Epithelial cell of esophagus (primary cell): ENCODE measurements around the gene SENP1.

ENCODE experiments used
- DNase-seq: peaks from one replicate; pipeline ENCODE4 v3.0.0; 2010; ENCODE audit warnings: low read depth
- H3K4me3 ChIP-seq: 2 replicates; pipeline ENCODE4 v1.5.1; 2011; ENCODE audit warnings: mild to moderate bottlenecking, low read length, control low read depth
- TF ChIP-seq, protein P1 (sequence below): IDR thresholded peaks from 2 replicates; pipeline ENCODE4 v1.5.1; 2011; ENCODE audit warnings: low read depth, mild to moderate bottlenecking, low read length, control low read depth, inconsistent platforms; ENCODE audit not compliant: insufficient read depth; ENCODE audit errors: missing control alignments

The SENP1 gene

DNA sequence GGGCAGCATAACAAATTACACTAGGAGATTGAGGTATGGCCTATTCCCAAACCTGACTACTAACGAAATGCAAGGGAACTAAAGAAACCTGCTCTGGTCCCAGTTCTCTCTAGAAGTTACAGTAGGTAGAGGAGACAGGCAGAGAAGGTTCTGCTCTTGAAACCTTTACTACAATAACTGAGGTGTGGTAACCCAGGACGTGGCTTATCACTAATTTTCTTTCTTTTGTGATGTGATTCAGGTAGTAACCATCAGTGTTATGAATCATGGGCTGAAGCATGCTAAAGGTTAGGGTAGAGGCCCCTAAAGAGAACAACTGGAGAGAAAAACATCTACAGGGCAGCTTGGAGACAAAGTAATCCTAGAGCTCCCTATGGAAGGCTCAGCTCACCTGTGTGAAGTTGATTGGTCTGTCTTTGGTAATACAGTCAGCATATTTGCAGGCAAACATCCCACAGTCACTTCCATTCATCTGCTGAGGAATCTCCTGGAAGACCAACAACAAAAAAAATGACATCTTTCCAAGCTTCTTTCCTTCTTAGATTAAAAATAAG is 59.8 kb downstream of the SENP1 start:
- TF ChIP-seq, protein P1, sequence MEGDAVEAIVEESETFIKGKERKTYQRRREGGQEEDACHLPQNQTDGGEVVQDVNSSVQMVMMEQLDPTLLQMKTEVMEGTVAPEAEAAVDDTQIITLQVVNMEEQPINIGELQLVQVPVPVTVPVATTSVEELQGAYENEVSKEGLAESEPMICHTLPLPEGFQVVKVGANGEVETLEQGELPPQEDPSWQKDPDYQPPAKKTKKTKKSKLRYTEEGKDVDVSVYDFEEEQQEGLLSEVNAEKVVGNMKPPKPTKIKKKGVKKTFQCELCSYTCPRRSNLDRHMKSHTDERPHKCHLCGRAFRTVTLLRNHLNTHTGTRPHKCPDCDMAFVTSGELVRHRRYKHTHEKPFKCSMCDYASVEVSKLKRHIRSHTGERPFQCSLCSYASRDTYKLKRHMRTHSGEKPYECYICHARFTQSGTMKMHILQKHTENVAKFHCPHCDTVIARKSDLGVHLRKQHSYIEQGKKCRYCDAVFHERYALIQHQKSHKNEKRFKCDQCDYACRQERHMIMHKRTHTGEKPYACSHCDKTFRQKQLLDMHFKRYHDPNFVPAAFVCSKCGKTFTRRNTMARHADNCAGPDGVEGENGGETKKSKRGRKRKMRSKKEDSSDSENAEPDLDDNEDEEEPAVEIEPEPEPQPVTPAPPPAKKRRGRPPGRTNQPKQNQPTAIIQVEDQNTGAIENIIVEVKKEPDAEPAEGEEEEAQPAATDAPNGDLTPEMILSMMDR, result no peak
- DNase-seq, result peak; percentile 23
- H3K4me3 ChIP-seq, result no peak overlapping the region

DNA sequence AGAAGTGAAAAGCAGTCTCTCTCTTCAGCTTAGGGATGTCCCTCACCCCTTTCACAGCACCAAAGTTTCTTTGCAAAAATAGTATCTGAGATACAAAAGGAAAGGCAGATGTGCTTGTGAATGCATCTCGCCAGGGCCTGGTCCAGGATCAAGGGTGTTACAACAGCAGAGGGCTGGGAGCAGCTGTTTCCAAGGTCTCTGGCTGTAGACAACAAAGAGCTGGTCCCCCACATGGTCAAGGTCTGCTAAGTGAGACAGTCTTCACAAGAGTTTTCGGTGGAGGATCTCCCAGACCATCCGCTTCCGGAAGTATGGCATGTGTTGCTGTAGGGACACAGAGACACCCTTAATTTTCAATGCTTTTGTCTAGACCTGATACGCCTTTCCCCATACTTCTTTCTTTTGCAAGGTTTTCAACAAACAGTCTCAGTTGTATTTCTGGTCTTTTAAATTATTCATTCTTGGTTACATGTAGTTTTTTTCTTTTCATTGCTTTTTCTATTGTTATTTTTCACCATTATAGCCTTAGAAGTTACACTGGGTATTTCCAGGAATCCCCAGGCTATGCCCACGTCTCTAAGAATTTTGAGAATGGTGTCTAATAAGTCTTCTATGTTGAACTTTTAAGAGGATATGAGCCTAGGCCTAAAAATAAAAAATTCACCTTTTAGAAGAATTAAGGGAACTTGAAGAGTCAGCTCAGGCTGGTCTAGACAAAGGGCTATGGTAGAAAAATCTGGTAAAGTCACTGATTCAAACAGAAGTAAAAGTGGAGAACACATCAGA is 60.6 kb downstream of the SENP1 start:
- TF ChIP-seq, protein P1, result no peak
- H3K4me3 ChIP-seq, result no peak overlapping the region
- no peak for DNase-seq

DNA sequence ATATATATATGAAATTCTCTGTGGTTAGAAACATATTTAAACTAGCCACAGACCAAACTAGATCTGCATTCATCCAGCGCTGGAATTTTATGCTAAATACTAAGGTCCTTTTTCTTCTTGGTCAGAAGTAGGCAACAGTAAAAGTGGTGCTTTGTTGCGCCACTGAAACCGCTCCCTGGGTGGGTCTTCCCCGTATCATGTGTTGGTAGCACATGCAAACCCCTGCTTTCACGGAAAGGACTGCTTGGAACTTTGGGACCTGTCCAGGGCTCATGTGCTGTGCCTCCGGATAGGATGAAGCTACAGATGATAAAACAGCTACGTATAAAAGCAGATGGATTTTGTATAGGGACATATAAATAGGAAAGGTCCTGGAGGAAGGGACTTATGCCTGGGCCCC is 61.5 kb downstream of the SENP1 start:
- no peak overlapping the region for H3K4me3 ChIP-seq
- TF ChIP-seq, protein P1, result no peak
- DNase-seq, result no peak

DNA sequence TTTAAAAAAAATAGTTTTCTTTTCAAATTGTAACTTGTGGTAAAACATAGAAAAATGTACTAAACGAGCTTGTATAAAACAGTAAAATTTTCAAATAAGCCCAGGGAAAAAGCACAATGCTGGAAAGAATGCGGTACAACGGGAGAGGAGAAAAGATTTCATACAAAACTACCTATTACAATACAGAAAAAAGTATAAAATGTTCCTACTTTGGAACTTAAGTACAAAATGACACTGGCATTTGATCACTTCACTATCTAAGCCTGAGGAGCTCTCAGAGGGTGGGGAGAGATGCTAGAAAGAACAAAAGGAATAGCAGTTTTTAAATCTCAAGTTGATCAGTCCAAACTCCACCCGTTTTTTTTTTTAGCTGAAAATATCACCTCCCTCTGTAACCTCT is 62.1 kb downstream of the SENP1 start:
- TF ChIP-seq, protein P1, result no peak
- no peak for DNase-seq
- H3K4me3 ChIP-seq, result no peak overlapping the region

DNA sequence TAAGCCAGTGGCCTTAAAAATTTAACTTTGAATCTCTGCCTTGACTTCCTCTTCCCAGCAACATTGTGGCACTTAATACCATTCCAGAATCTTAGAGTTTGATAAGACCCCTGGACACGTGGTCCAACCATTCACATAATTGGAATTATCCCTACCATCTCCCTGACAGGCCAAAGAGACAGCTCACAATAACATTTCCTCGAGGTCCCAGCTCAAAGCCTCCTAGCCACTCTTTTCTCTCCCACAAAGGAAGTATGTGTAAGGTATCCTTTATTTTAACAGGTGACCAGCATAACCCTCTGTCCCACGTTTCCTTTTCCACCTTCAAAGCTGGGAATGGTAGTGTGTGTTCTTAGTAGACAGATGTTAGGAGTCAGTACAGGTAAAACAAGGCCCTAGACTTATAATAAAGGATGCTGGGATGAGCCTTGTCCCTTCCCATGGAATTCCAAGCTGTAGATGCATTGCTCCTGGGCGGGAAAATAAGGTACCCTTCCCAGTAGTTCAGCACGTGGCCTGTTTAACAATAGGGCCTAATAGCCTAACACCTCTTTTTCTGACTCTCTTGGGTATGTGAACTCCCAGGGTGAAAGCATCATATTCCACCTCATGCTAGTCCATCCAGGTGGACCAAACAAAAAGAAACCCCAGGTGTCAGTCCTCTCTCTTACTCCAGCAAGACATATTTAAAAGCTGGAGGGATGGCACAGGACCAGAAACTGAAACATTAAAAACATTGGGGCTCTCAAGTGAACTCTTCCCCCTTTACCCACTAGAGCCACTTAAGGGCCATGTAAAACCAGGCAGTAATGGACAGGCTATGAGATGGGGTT is 64.1 kb downstream of the SENP1 start:
- no peak overlapping the region for H3K4me3 ChIP-seq
- DNase-seq, result no peak
- TF ChIP-seq, protein P1, result no peak

DNA sequence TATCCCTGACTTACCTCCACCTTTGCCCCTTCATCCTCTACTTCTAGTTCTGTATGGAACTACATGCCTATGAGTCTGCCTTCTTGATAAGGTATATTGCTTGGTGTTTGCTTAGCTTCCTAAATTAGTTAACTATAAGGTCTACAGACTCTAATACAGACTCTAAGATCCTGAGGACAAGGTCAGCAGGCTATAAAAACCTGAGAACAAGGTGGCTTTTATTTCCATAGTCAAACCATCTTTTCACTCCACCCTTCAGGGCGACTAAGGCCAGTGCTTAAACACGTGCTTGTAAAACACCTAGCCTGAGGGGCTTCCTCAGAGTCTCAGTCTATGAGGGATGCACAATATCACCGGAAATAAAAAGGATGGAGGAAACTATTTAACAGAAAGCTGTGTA is 65.5 kb downstream of the SENP1 start:
- no peak for DNase-seq
- H3K4me3 ChIP-seq, result no peak overlapping the region
- TF ChIP-seq, protein P1, result no peak
